ENCODE results near the gene TIMM10B. TPM values are rescaled to one million over a fixed set of nuclear protein-coding genes. Genes with fewer than 3 reads are reported as not detected.

The TIMM10B gene
- total and polyA plus RNA-seq, 2 of the 4 experiments (the other 2 are of a cell fraction), result 24.7 to 27.1 TPM

DNA sequence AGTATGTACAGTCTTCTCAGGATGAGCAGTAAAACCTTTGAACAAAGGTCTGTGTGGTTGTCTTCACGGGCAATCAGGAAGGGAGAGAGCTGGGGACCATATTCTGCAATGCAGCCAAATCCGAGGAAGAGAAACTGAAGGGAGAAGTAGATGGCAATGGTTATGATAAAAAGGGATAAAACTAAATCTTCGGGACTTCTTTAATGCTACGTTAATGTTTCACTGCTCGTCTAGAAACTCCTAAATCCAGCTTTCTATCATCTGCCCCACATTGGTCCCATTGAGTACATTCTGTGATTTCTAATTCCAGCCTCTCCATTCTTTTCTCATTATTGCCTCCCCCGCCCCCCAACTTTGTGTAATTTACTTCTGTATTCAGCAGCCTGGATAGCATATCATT, 1.7 kb downstream of the TIMM10B start:
- WGBS, 2 experiments (ENCODE audit: extremely low coverage in 2 of 2, insufficient read length in 1 of 2), result 100% methylated on average over 1 of the region's 6 CpGs; no CpG with 5 or more reads in 1 of the 2 experiments
- ATAC-seq (ENCODE audit: low read depth), result no peak

More for the DNA sequence above, 1.7 kb downstream of the TIMM10B start:
- peaks cover 8% of the 10 kb centered on the region for H3K4me1 ChIP-seq (ENCODE audit: control insufficient read depth, insufficient read depth, low read length)
- no peak overlapping the region for H3K23ac ChIP-seq (ENCODE audit: low read depth, low read length)
- dilution Hi-C loops (cut with HindIII; ENCODE audit: low sequenced_read_pairs, unreplicated experiment), result no loop called here
- no peak overlapping the region for H4K8ac ChIP-seq (ENCODE audit: low read depth in 2 of 2, low read length in 2 of 2)
- H3K4me2 ChIP-seq (ENCODE audit: low read depth, low read length), result no peak overlapping the region
- TF ChIP-seq FOS (IDR thresholded peaks at IDR 0.05; ENCODE audit: low read depth, low read length), result no peak
- no peak for TF ChIP-seq RCOR1 (IDR thresholded peaks at IDR 0.05; ENCODE audit: insufficient replicate concordance, low read length)
- TF ChIP-seq, protein P1, sequence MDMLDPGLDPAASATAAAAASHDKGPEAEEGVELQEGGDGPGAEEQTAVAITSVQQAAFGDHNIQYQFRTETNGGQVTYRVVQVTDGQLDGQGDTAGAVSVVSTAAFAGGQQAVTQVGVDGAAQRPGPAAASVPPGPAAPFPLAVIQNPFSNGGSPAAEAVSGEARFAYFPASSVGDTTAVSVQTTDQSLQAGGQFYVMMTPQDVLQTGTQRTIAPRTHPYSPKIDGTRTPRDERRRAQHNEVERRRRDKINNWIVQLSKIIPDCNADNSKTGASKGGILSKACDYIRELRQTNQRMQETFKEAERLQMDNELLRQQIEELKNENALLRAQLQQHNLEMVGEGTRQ (IDR thresholded peaks at IDR 0.05; ENCODE audit: low read depth, low read length), result no peak
- TF ChIP-seq SMC3 (IDR thresholded peaks at IDR 0.05; ENCODE audit: low read depth, low read length), result no peak
- TF ChIP-seq CEBPB (IDR thresholded peaks at IDR 0.05; ENCODE audit: low read depth, low read length), result no peak
- no peak for TF ChIP-seq NFE2L2 (IDR thresholded peaks at IDR 0.05; ENCODE audit: low read depth, low read length)
- TF ChIP-seq RAD21 (IDR thresholded peaks at IDR 0.05; ENCODE audit: low read length), result no peak
- no peak overlapping the region for H2AFZ ChIP-seq (replicated peaks; ENCODE audit: low read length, poor library complexity)
- no peak overlapping the region for H3K4me3 ChIP-seq (ENCODE audit: insufficient read depth, low read depth, low read length)
- no peak overlapping the region for H2BK5ac ChIP-seq (ENCODE audit: low read depth, low read length, poor library complexity, severe bottlenecking)
- no TSS peak for BruUV-seq (replicated peaks)
- no peak overlapping the region for H2AK9ac ChIP-seq (replicated peaks; ENCODE audit: low read depth, low read length, poor library complexity)
- no peak overlapping the region for H2BK120ac ChIP-seq (ENCODE audit: low read depth, low read length)
- no peak overlapping the region for H3K18ac ChIP-seq (ENCODE audit: low read depth, low read length)
- H3K79me1 ChIP-seq (ENCODE audit: low read depth in 1 of 2, low read length in 2 of 2), result peaks cover 42 to 62% of the 10 kb centered on the region in 2 experiments
- no peaks in the 10 kb centered on the region for H3K9me3 ChIP-seq (ENCODE audit: control insufficient read depth, insufficient read depth, low read length)
- no peak overlapping the region for H3K27ac ChIP-seq (ENCODE audit: insufficient read depth, low read length)
- in situ Hi-C loops (cut with MboI; ENCODE audit: low sequenced_read_pairs), result no loop called here
- no peak overlapping the region for H3K14ac ChIP-seq (replicated peaks; ENCODE audit: low read depth, low read length)
- no peak overlapping the region for H4K91ac ChIP-seq (ENCODE audit: insufficient read depth, low read depth, low read length)
- H4K20me1 ChIP-seq (ENCODE audit: insufficient read depth, low read length), result peaks cover 10% of the 10 kb centered on the region
- no peak for DNase-seq
- H3K9ac ChIP-seq (ENCODE audit: low read depth, low read length), result no peak overlapping the region
- ChIA-PET CTCF (no interaction called here), POLR2A (ENCODE audit: unreplicated experiment) (interaction anchor here (0.7 kb wide), 1 partner anchor 15 kb away, joined by 6 read pairs; no protein-coding TSS in a partner anchor)
- H3K4ac ChIP-seq (ENCODE audit: low read depth, low read length), result no peak overlapping the region
- H3K9me1 ChIP-seq (ENCODE audit: insufficient read depth, low read length), result peaks cover 6% of the 10 kb centered on the region; the same call in 1 of the 2 replicates
- H3K27me3 ChIP-seq (ENCODE audit: control insufficient read depth, insufficient read depth, low read length), result no peaks in the 10 kb centered on the region
- no peak overlapping the region for H3K56ac ChIP-seq (ENCODE audit: extremely low read depth, insufficient read depth, low read length)
- no peak overlapping the region for H4K5ac ChIP-seq (ENCODE audit: low read depth, low read length)
- H2BK15ac ChIP-seq (ENCODE audit: low read depth, low read length), result no peak overlapping the region
- peaks cover 21% of the 10 kb centered on the region for H3K36me3 ChIP-seq (ENCODE audit: control insufficient read depth, insufficient read depth, low read length)
- H2BK20ac ChIP-seq (ENCODE audit: low read depth, low read length), result no peak overlapping the region
- H2AK5ac ChIP-seq (ENCODE audit: low read depth, low read length), result no peak overlapping the region
- intact Hi-C loops (cut with micrococcal nuclease), result loop anchor here (5.0 kb wide), 2 partner anchors 119 to 199 kb away; partner anchors contain the start of genes ILK, MRPL17 and RRP8

All from IMR-90 (cell line).